Right lobe of liver (tissue), 4 donors: ENCODE results near the gene LIN54.

Experiments used
- POLR2A ChIP-seq: fragments of 450-650 bp; IDR thresholded peaks from one replicate; pipeline ENCODE4 v1.6.1; 2017; ENCODE audit warnings: antibody characterized with exemption, mild to moderate bottlenecking
- TF ChIP-seq, protein P1 (sequence below), 4 donors: fragments of 200-600 bp in 3 of 4; fragments of 450-650 bp in 1 of 4; IDR thresholded peaks; one replicate each; pipeline versions ENCODE4 v1.5.1 to v1.8.0; 2016 to 2022; ENCODE audit warnings: antibody characterized with exemption in 4 of 4, mild to moderate bottlenecking in 2 of 4
- donor health status: DM: no; HTN: no; CAD: no.
- donor health status: DM: no; HTN: no; CAD: no.
- donor health status: DM: no; HTN: yes; CAD: no.

DNA sequence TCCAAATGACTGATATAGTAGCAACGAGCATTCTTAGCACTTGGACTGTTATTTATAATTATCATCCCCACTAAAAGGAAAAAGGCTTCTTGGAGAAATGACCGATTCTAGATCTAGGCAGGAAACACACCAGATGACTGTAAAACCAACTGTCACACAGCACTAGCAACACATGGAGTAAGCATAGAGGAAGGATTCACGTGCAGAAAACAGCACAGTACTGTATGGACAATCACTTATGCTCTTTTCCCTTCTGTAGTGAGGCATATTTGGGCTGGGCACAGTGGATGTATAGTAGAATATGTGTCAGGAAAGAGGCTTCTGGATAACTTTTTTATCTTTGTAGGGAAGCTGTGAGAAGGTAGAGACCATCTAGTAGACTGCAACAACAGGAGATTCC, 18.4 kb upstream of the LIN54 start:
- TF ChIP-seq, protein P1, sequence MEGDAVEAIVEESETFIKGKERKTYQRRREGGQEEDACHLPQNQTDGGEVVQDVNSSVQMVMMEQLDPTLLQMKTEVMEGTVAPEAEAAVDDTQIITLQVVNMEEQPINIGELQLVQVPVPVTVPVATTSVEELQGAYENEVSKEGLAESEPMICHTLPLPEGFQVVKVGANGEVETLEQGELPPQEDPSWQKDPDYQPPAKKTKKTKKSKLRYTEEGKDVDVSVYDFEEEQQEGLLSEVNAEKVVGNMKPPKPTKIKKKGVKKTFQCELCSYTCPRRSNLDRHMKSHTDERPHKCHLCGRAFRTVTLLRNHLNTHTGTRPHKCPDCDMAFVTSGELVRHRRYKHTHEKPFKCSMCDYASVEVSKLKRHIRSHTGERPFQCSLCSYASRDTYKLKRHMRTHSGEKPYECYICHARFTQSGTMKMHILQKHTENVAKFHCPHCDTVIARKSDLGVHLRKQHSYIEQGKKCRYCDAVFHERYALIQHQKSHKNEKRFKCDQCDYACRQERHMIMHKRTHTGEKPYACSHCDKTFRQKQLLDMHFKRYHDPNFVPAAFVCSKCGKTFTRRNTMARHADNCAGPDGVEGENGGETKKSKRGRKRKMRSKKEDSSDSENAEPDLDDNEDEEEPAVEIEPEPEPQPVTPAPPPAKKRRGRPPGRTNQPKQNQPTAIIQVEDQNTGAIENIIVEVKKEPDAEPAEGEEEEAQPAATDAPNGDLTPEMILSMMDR (IDR thresholded peaks at IDR 0.05), result no peak
- no peak for TF ChIP-seq POLR2A
